NOMO-1 (cell line): ENCODE measurements around the gene PUM2.

Experiments used
- DNase-seq, 2 experiments: peaks; one replicate each; lab custom pipeline; 2025; ENCODE audit not compliant: unreplicated experiment in 2 of 2; lab: John Stamatoyannopoulos, UW

Gene PUM2

DNA sequence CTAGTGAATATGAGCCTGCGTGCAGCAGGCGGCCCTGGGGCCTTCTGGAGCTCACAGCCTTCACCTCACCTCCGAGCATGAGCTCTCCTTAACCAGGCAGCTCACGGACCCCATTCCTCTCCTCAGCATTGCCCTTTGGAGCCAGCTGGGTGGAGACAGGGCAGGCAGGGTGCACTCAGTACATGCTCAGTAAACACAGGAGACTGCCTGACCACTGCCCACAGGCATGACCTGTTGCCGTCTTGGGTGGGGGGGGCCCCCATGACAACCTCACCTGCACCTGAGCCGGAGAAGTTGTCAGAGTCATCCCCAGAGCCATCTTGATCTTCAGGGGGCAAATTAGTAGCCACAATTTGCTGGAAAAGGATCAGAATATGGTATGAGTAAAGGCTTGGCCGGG is 145.6 kb downstream of the PUM2 start:
- no peak for DNase-seq

DNA sequence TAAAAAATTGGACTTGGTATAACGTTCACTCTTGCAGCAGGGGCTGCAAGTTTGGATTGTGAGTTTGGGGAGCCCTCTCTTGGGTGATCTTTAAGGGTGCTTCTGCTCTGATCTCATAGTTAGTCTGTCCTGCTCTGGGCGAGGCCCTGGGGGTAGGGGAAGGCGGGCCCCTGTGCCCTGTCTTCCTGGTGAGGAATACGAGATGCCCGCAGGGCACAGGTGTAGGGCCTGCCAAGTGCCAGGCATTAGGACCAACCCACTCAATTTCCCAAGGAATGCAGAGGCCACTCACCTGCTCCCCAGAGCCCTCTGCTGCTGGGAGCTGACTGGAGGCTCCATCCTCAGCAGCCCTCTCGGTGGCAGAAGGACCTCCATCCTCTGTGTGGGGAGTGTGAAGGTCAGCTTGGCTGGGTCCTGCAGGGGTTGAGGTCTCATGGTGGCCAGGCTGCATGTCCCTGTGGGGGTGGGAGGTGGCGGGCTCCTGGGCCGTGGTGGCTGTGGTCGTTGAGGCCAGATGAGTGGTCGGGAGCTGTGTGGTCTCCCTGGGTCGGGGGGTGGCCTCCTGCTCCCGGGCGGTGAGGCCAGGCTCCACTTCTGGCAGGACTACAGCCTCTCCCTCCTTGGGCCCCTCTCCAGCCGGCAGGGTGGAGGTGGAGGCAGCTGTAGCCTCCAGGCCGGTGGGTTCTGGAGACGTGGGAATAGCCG is 147.0 kb downstream of the PUM2 start:
- no peak for DNase-seq

GRCh38 chr2:20203072-20203471 is 147.6 kb downstream of the PUM2 start:
- no peak for DNase-seq

DNA sequence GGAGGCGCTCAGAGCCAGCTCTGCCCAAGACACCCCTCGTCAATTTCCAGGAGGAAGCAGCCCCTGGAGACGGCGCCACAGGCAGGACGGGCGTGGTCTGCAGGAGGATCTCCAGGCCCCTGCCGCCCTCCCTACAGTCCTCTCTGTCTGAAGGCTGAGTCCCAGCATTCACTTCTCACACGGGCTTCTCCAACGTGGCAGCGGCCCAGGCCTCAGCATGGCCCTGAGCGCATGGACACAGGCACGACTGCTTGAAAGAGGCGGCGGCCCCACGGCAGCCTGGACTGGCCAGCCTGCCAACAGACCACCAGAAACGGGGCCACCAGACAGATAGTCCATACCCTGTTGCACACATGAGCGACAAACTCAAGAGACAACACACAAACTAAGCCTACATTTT is 149.0 kb downstream of the PUM2 start:
- no peak for DNase-seq

GRCh38 chr2:20200697-20201555 is 149.7 kb downstream of the PUM2 start:
- DNase-seq = no peak

GRCh38 chr2:20199633-20200270 is 150.9 kb downstream of the PUM2 start:
- no peak for DNase-seq

DNA sequence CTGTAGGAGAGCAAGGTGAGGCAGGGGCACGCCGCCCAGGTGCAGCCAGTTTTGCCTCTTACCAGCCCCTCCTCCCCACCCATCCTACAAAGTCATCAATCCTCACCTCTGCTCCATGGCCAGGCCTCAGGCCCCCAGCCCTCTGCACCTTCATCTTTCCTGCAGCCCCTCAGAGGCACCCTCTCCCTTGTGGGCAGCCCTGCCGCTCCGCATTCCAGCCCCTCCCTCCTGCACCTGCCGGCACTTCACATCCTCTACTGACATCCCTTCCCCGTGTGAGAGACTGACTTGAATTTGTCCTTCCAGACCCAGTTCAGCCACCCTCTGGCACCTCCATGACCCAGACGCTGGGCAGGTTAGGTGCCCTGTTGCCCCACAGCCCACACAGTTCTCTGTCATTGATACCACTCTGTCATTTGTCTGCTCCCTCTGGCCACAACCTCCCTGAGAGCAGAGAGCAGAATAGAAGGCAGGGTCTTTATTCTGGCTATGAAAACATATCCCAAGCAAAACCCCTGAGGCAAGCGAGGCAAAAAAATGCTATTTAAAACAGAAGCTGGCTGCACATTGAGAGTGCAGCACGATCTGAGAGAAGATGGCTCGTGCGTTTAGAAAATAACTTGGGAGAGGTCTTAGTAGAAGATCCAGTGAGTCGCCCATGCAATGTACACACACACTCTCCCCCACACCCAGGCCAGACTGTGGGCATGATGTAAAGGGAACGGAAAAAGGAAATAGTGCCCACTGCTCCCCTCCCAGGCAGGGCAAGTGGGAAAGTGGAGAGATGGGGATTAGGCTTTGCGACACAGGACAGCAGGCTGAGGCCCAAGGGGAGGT is 151.6 kb downstream of the PUM2 start:
- no peak for DNase-seq
